Liver (tissue), 9 donors: ENCODE measurements around the gene PHF3. TPM values are rescaled to one million over a fixed set of nuclear protein-coding genes. Genes with fewer than 3 reads are reported as not detected.
A peak's percentile ranks its signal among the peaks of the same experiment; 100 is the strongest.

ENCODE experiments used
- DNase-seq: peaks from one replicate; pipeline ENCODE4 v3.0.0-alpha.2; 2017; ENCODE audit warnings: low spot score
- H3K27ac ChIP-seq, 2 donors: one replicate each; pipeline ENCODE4 v1.7.0; 2013; ENCODE audit warnings: inconsistent platforms in 2 of 2, low read length in 2 of 2, control low read depth in 1 of 2, low read depth in 1 of 2, mild to moderate bottlenecking in 1 of 2
- H3K27me3 ChIP-seq, 4 donors: one replicate each; pipeline versions ENCODE4 v1.6.1 to v1.7.0; 2013; ENCODE audit warnings: low read length in 3 of 4, inconsistent platforms in 1 of 4, mild to moderate bottlenecking in 1 of 4, moderate library complexity in 1 of 4; ENCODE audit not compliant: control insufficient read depth in 4 of 4, insufficient read depth in 4 of 4
- H3K36me3 ChIP-seq, 4 donors: one replicate each; pipeline versions ENCODE4 v1.6.1 to v1.7.0; 2013; ENCODE audit warnings: low read length in 3 of 4, mild to moderate bottlenecking in 3 of 4, low read depth in 1 of 4, moderate library complexity in 1 of 4; ENCODE audit not compliant: control insufficient read depth in 4 of 4, insufficient read depth in 3 of 4
- H3K4me1 ChIP-seq, 4 donors: one replicate each; pipeline versions ENCODE4 v1.6.1 to v1.7.0; 2013; ENCODE audit warnings: low read length in 3 of 4, mild to moderate bottlenecking in 3 of 4, moderate library complexity in 1 of 4; ENCODE audit not compliant: control insufficient read depth in 4 of 4, insufficient read depth in 4 of 4
- H3K4me3 ChIP-seq, 3 donors: one replicate each; pipeline versions ENCODE4 v1.6.1 to v1.7.0; 2013; ENCODE audit warnings: low read length in 3 of 3, control low read depth in 1 of 3, low read depth in 1 of 3, mild to moderate bottlenecking in 1 of 3
- H3K9ac ChIP-seq, 2 donors: one replicate each; pipeline ENCODE4 v1.7.0; 2013; ENCODE audit warnings: low read length in 2 of 2, mild to moderate bottlenecking in 2 of 2, moderate library complexity in 2 of 2, control low read depth in 1 of 2, low read depth in 1 of 2
- H3K9me3 ChIP-seq, 4 donors: one replicate each; pipeline versions ENCODE4 v1.6.1 to v1.7.0; 2013; ENCODE audit warnings: low read length in 3 of 4; ENCODE audit not compliant: control insufficient read depth in 4 of 4
- EGR1 ChIP-seq, 2 donors: IDR thresholded peaks; 2 replicates each; pipeline ENCODE4 v1.6.1; 2016 to 2018; ENCODE audit warnings: antibody characterized with exemption in 2 of 2, low read depth in 2 of 2
- FOXA1 ChIP-seq: IDR thresholded peaks from 2 replicates; pipeline ENCODE4 v1.6.1; 2016; ENCODE audit warnings: antibody characterized with exemption
- FOXA2 ChIP-seq: IDR thresholded peaks from 2 replicates; pipeline ENCODE4 v1.6.1; 2016; ENCODE audit warnings: antibody characterized with exemption
- GABPA ChIP-seq, 2 donors: IDR thresholded peaks in 1 of 2; conservative IDR thresholded peaks in 1 of 2; 2 replicates each; pipeline ENCODE4 v1.6.1; 2016; ENCODE audit warnings: antibody characterized with exemption in 2 of 2, mild to moderate bottlenecking in 1 of 2, moderate library complexity in 1 of 2
- HNF4A ChIP-seq, 2 donors: conservative IDR thresholded peaks; 2 replicates each; pipeline ENCODE4 v1.6.1; 2016; ENCODE audit warnings: antibody characterized with exemption in 2 of 2, mild to moderate bottlenecking in 2 of 2
- HNF4G ChIP-seq: IDR thresholded peaks from 2 replicates; pipeline ENCODE4 v1.6.1; 2016; ENCODE audit warnings: antibody characterized with exemption
- JUND ChIP-seq, 2 donors: IDR thresholded peaks; 2 replicates each; pipeline ENCODE4 v1.6.1; 2016; ENCODE audit warnings: antibody characterized with exemption in 2 of 2
- MAX ChIP-seq: IDR thresholded peaks from 2 replicates; pipeline ENCODE4 v1.6.1; 2016; ENCODE audit warnings: antibody characterized with exemption
- NR2F2 ChIP-seq: IDR thresholded peaks from 2 replicates; pipeline ENCODE4 v1.6.1; 2016; ENCODE audit warnings: antibody characterized with exemption
- RAD21 ChIP-seq, 2 donors: IDR thresholded peaks; 2 replicates each; pipeline ENCODE4 v1.6.1; 2016; ENCODE audit warnings: antibody characterized with exemption in 2 of 2, mild to moderate bottlenecking in 2 of 2
- RXRA ChIP-seq, 2 donors: IDR thresholded peaks; 2 replicates each; pipeline ENCODE4 v1.6.1; 2017 to 2018; ENCODE audit warnings: antibody characterized with exemption in 2 of 2, mild to moderate bottlenecking in 1 of 2
- SP1 ChIP-seq: IDR thresholded peaks from 2 replicates; pipeline ENCODE4 v1.6.1; 2018; ENCODE audit warnings: antibody characterized with exemption, mild to moderate bottlenecking
- TAF1 ChIP-seq: conservative IDR thresholded peaks from 2 replicates; pipeline ENCODE4 v1.6.1; 2016; ENCODE audit warnings: antibody characterized with exemption, mild to moderate bottlenecking
- YY1 ChIP-seq: IDR thresholded peaks from 2 replicates; pipeline ENCODE4 v1.6.1; 2016; ENCODE audit warnings: antibody characterized with exemption, mild to moderate bottlenecking
- WGBS: extraction: QIAGEN DNeasy Blood & Tissue Kit; methylation state at CpG from one replicate; pipeline ENCODE4 v1.1.7; 2013; 5-methylcytosine and 5-hydroxymethylcytosine counted together
- polyA plus RNA-seq, 2 donors: library from polyadenylated mRNA; stranded (reverse) in 1 of 2; unstranded in 1 of 2; fragments of 200-250 nt in 1 of 2; fragments of >200 nt in 1 of 2; fragmentation: Nextera tagmentation in 1 of 2; extraction: Ambion mirVana in 1 of 2; gene quantifications; one replicate each; pipeline versions ENCODE4 v1.2.1 to v1.2.3, GENCODE V29; 2013 to 2015
- total RNA-seq, 2 donors: library from RNA; depleted of rRNA; stranded (reverse); fragments of >200 nt; gene quantifications; one replicate each; pipeline ENCODE4 v1.2.3, GENCODE V29; 2014
- TF ChIP-seq, protein P1 (sequence below): IDR thresholded peaks from 2 replicates; pipeline ENCODE4 v1.6.1; 2016; ENCODE audit warnings: antibody characterized with exemption
- TF ChIP-seq, protein P2 (sequence below): IDR thresholded peaks from 2 replicates; pipeline ENCODE4 v1.6.1; 2016; ENCODE audit warnings: antibody characterized with exemption
- TF ChIP-seq, protein P3 (sequence below): IDR thresholded peaks from 2 replicates; pipeline ENCODE4 v1.6.1; 2016; ENCODE audit warnings: antibody characterized with exemption, mild to moderate bottlenecking
- TF ChIP-seq, protein P4 (sequence below): fragments of 150-350 bp; IDR thresholded peaks from 2 replicates; pipeline ENCODE4 v1.5.1; 2017; ENCODE audit warnings: improper control_type of control experiment, low read depth, low read length; ENCODE audit not compliant: missing input control
- donor health status: healthy.
- donor health status: healthy.
- donor health status: healthy.
- donor health status: healthy.
- donor health status: healthy.

The PHF3 gene
- total and polyA plus RNA-seq, 4 donors: 7.7 to 38.9 (median 25.1) TPM

GRCh38 chr6:63598049-63599036 lies 37.3 kb upstream of the PHF3 start:
- Histone ChIP-seq H3K36me3 (no peaks in the 10 kb centered on the region), H3K27ac (peak overlapping the region; percentile 11 to 29), H3K9me3 (no peaks in the 10 kb centered on the region), H3K9ac (peak overlapping the region; percentile 45 to 51), H3K4me1 (peaks cover 0 to 15% (median 3%) of the 10 kb centered on the region in 4 donors), H3K4me3 (peak overlapping the region; percentile 56 to 76 (median 60)), H3K27me3 (no peaks in the 10 kb centered on the region)
- no peak for TF ChIP-seq NR2F2
- TF ChIP-seq, protein P1, sequence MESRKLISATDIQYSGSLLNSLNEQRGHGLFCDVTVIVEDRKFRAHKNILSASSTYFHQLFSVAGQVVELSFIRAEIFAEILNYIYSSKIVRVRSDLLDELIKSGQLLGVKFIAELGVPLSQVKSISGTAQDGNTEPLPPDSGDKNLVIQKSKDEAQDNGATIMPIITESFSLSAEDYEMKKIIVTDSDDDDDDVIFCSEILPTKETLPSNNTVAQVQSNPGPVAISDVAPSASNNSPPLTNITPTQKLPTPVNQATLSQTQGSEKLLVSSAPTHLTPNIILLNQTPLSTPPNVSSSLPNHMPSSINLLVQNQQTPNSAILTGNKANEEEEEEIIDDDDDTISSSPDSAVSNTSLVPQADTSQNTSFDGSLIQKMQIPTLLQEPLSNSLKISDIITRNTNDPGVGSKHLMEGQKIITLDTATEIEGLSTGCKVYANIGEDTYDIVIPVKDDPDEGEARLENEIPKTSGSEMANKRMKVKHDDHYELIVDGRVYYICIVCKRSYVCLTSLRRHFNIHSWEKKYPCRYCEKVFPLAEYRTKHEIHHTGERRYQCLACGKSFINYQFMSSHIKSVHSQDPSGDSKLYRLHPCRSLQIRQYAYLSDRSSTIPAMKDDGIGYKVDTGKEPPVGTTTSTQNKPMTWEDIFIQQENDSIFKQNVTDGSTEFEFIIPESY: no peak
- TF ChIP-seq RXRA (IDR thresholded peaks at IDR 0.05): peak in 1 of 2 donors; percentile 37
- peak; percentile 98 to 99 for TF ChIP-seq RAD21 (IDR thresholded peaks at IDR 0.05)
- TF ChIP-seq, protein P2, sequence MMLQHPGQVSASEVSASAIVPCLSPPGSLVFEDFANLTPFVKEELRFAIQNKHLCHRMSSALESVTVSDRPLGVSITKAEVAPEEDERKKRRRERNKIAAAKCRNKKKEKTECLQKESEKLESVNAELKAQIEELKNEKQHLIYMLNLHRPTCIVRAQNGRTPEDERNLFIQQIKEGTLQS: no peak
- TF ChIP-seq GABPA (IDR thresholded peaks at IDR 0.05 in 1 of 2, conservative IDR thresholded peaks at IDR 0.05 in 1 of 2): no peak
- peak in 1 of 2 donors; percentile 22 for TF ChIP-seq HNF4A (conservative IDR thresholded peaks at IDR 0.05)
- no peak for TF ChIP-seq FOXA1
- peak; percentile 92 for TF ChIP-seq YY1
- TF ChIP-seq FOXA2: no peak
- no peak for TF ChIP-seq JUND (IDR thresholded peaks at IDR 0.05)
- TF ChIP-seq, protein P3, sequence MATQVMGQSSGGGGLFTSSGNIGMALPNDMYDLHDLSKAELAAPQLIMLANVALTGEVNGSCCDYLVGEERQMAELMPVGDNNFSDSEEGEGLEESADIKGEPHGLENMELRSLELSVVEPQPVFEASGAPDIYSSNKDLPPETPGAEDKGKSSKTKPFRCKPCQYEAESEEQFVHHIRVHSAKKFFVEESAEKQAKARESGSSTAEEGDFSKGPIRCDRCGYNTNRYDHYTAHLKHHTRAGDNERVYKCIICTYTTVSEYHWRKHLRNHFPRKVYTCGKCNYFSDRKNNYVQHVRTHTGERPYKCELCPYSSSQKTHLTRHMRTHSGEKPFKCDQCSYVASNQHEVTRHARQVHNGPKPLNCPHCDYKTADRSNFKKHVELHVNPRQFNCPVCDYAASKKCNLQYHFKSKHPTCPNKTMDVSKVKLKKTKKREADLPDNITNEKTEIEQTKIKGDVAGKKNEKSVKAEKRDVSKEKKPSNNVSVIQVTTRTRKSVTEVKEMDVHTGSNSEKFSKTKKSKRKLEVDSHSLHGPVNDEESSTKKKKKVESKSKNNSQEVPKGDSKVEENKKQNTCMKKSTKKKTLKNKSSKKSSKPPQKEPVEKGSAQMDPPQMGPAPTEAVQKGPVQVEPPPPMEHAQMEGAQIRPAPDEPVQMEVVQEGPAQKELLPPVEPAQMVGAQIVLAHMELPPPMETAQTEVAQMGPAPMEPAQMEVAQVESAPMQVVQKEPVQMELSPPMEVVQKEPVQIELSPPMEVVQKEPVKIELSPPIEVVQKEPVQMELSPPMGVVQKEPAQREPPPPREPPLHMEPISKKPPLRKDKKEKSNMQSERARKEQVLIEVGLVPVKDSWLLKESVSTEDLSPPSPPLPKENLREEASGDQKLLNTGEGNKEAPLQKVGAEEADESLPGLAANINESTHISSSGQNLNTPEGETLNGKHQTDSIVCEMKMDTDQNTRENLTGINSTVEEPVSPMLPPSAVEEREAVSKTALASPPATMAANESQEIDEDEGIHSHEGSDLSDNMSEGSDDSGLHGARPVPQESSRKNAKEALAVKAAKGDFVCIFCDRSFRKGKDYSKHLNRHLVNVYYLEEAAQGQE: peak; percentile 7
- TF ChIP-seq HNF4G: no peak
- no peak for TF ChIP-seq SP1
- no peak for TF ChIP-seq MAX
- TF ChIP-seq, protein P4, sequence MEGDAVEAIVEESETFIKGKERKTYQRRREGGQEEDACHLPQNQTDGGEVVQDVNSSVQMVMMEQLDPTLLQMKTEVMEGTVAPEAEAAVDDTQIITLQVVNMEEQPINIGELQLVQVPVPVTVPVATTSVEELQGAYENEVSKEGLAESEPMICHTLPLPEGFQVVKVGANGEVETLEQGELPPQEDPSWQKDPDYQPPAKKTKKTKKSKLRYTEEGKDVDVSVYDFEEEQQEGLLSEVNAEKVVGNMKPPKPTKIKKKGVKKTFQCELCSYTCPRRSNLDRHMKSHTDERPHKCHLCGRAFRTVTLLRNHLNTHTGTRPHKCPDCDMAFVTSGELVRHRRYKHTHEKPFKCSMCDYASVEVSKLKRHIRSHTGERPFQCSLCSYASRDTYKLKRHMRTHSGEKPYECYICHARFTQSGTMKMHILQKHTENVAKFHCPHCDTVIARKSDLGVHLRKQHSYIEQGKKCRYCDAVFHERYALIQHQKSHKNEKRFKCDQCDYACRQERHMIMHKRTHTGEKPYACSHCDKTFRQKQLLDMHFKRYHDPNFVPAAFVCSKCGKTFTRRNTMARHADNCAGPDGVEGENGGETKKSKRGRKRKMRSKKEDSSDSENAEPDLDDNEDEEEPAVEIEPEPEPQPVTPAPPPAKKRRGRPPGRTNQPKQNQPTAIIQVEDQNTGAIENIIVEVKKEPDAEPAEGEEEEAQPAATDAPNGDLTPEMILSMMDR: peak; percentile 89
- TF ChIP-seq TAF1: peak; percentile 19
- no peak for TF ChIP-seq EGR1 (IDR thresholded peaks at IDR 0.05; ENCODE audit: low read depth in 2 of 2)
- 2% methylated on average over 23 of the region's 23 CpGs for WGBS
- peak; percentile 71 for DNase-seq
